GM23338 (cell line): ENCODE measurements around the gene REEP6. TPM values are rescaled to one million over a fixed set of nuclear protein-coding genes. Genes with fewer than 3 reads are reported as not detected.

ENCODE experiments used
- ATAC-seq: fragments of 200-7000 bp; cut with Tn5 transposase; 3 replicates; pipeline ENCODE4 v1.9.1; 2020
- DNase-seq: peaks from one replicate; pipeline ENCODE4 v3.0.0-alpha.2; 2015; ENCODE audit warnings: low spot score
- H2AFZ ChIP-seq: fragments of 200-600 bp; sonication (generic); 2 replicates; pipeline ENCODE4 v1.8.0; 2016; ENCODE audit warnings: antibody characterized with exemption, mild to moderate bottlenecking, moderate library complexity
- H3F3A ChIP-seq: fragments of 200-600 bp; sonication (generic); replicated peaks from 2 replicates; pipeline ENCODE4 v1.8.0; 2017; ENCODE audit warnings: antibody characterized with exemption, mixed run types, low read depth
- H3K27ac ChIP-seq: fragments of 200-600 bp; sonication (generic); 2 replicates; pipeline ENCODE4 v1.6.1; 2016; ENCODE audit warnings: low read depth
- H3K27me3 ChIP-seq: fragments of 200-600 bp; sonication (generic); 2 replicates; pipeline ENCODE4 v1.8.0; 2016; ENCODE audit warnings: mild to moderate bottlenecking, mixed run types, moderate library complexity; ENCODE audit not compliant: insufficient read depth
- H3K36me3 ChIP-seq: fragments of 200-600 bp; sonication (generic); 2 replicates; pipeline ENCODE4 v1.8.0; 2016; ENCODE audit warnings: mild to moderate bottlenecking; ENCODE audit not compliant: insufficient read depth
- H3K4me1 ChIP-seq: fragments of 200-600 bp; sonication (generic); 2 replicates; pipeline ENCODE4 v1.8.0; 2016; ENCODE audit warnings: mild to moderate bottlenecking, moderate library complexity; ENCODE audit not compliant: insufficient read depth
- H3K4me2 ChIP-seq: fragments of 200-600 bp; sonication (generic); 2 replicates; pipeline ENCODE4 v1.7.1; 2017; ENCODE audit warnings: mixed run types
- H3K4me3 ChIP-seq: fragments of 200-600 bp; sonication (generic); 2 replicates; pipeline ENCODE4 v1.6.1; 2016; ENCODE audit warnings: mixed run types
- H3K79me2 ChIP-seq: fragments of 200-600 bp; sonication (generic); replicated peaks from 2 replicates; pipeline ENCODE4 v1.8.0; 2017; ENCODE audit warnings: mild to moderate bottlenecking; ENCODE audit not compliant: insufficient read depth
- H3K9me2 ChIP-seq: fragments of 200-600 bp; sonication (generic); 2 replicates; pipeline ENCODE4 v1.8.0; 2017; ENCODE audit not compliant: insufficient read depth
- H4K20me1 ChIP-seq: fragments of 200-600 bp; sonication (generic); replicated peaks from 2 replicates; pipeline ENCODE4 v1.8.0; 2017; ENCODE audit warnings: mild to moderate bottlenecking; ENCODE audit not compliant: insufficient read depth
- H3K27ac Mint-ChIP-seq: 2 replicates; pipeline ENCODE4 v1.8.0; 2020; ENCODE audit warnings: inconsistent platforms, mild to moderate bottlenecking, moderate library complexity, mixed read lengths
- H3K27me3 Mint-ChIP-seq: 3 replicates; pipeline ENCODE4 v1.8.0; 2022; ENCODE audit warnings: low read depth, mild to moderate bottlenecking, moderate library complexity, mixed read lengths, inconsistent platforms; ENCODE audit not compliant: insufficient read depth, poor library complexity
- H3K36me3 Mint-ChIP-seq: 3 replicates; pipeline ENCODE4 v1.8.0; 2021; ENCODE audit warnings: low read depth, mild to moderate bottlenecking, inconsistent platforms, moderate library complexity, mixed read lengths
- H3K4me1 Mint-ChIP-seq: 3 replicates; pipeline ENCODE4 v1.8.0; 2020; ENCODE audit warnings: mild to moderate bottlenecking, inconsistent platforms, mixed read lengths
- H3K4me3 Mint-ChIP-seq: 3 replicates; pipeline ENCODE4 v1.8.0; 2021; ENCODE audit warnings: moderate library complexity, mild to moderate bottlenecking, inconsistent platforms, mixed read lengths
- H3K9me3 Mint-ChIP-seq: 3 replicates; pipeline ENCODE4 v1.8.0; 2020; ENCODE audit warnings: moderate library complexity, mild to moderate bottlenecking, inconsistent platforms, mixed read lengths
- CREB1 ChIP-seq: fragments of 250-450 bp; sonication (Bioruptor Pico); IDR thresholded peaks from 2 replicates; pipeline ENCODE4 v1.5.0; 2020; ENCODE audit warnings: low read depth, mild to moderate bottlenecking, moderate library complexity
- CTCF ChIP-seq, 2 experiments: fragments of 200-600 bp in 1 of 2; sonication (generic) in 1 of 2; conservative IDR thresholded peaks; 2 replicates each; pipeline versions ENCODE4 v1.5.1 to v1.6.1; 2016 to 2017; ENCODE audit warnings: antibody characterized with exemption in 2 of 2, low read depth in 2 of 2, mild to moderate bottlenecking in 2 of 2, moderate library complexity in 1 of 2
- ETS1 ChIP-seq: IDR thresholded peaks from 2 replicates; pipeline ENCODE4 v1.6.1; 2016; ENCODE audit warnings: antibody characterized with exemption
- EZH2 ChIP-seq: fragments of 200-600 bp; sonication (generic); IDR thresholded peaks from one replicate; pipeline ENCODE4 v1.8.0; 2017; ENCODE audit warnings: antibody characterized with exemption, mild to moderate bottlenecking, low read depth; ENCODE audit not compliant: unreplicated experiment
- EZH2phosphoT487 ChIP-seq: fragments of 200-600 bp; sonication (generic); IDR thresholded peaks from one replicate; pipeline ENCODE4 v1.8.1; 2018; ENCODE audit warnings: antibody characterized with exemption; ENCODE audit not compliant: unreplicated experiment
- NANOG ChIP-seq: IDR thresholded peaks from 2 replicates; pipeline ENCODE4 v1.6.1; 2016; ENCODE audit warnings: antibody characterized with exemption, borderline replicate concordance
- POLR2AphosphoS5 ChIP-seq: IDR thresholded peaks from 2 replicates; pipeline ENCODE4 v1.6.1; 2016; ENCODE audit warnings: antibody characterized with exemption, low read depth
- REST ChIP-seq: IDR thresholded peaks from one replicate; pipeline ENCODE4 v1.6.1; 2018; ENCODE audit warnings: antibody characterized with exemption; ENCODE audit not compliant: unreplicated experiment
- STAT1 ChIP-seq: IDR thresholded peaks from one replicate; pipeline ENCODE4 v1.6.1; 2016; ENCODE audit warnings: antibody characterized with exemption; ENCODE audit not compliant: unreplicated experiment
- ZNF114 ChIP-seq: fragments of 250-450 bp; sonication (Bioruptor Pico); IDR thresholded peaks from 2 replicates; pipeline ENCODE4 v1.5.0; 2020; ENCODE audit warnings: mild to moderate bottlenecking, moderate library complexity
- ZNF331 ChIP-seq: fragments of 250-450 bp; sonication (Bioruptor Pico); IDR thresholded peaks from 2 replicates; pipeline ENCODE4 v1.5.0; 2020; ENCODE audit warnings: low read depth, mild to moderate bottlenecking, moderate library complexity
- ZNF462 ChIP-seq: fragments of 250-450 bp; sonication (Bioruptor Pico); IDR thresholded peaks from 2 replicates; pipeline ENCODE4 v1.5.0; 2020; ENCODE audit warnings: mild to moderate bottlenecking, moderate library complexity
- polyA plus RNA-seq: library from polyadenylated mRNA; unstranded; fragments of >200 nt; fragmentation: Nextera tagmentation; extraction: Ambion mirVana; gene quantifications from 2 replicates; pipeline ENCODE4 v1.2.1, GENCODE V29; 2016
- total RNA-seq: library from RNA; depleted of rRNA; stranded (reverse); fragments of >200 nt; shearing (Covaris generic); gene quantifications from 2 replicates; pipeline ENCODE4 v1.2.3, GENCODE V29; 2014

The REEP6 gene
- total and polyA plus RNA-seq, 2 experiments from 2014 or later, result 15.2 to 20.0 TPM

GRCh38 chr19:1487576-1488281 is 3.3 kb upstream of the REEP6 start (continued):
- TF ChIP-seq ZNF462 (no peak), CREB1 (CRISPR knock-in tag) (no peak), STAT1 (no peak)

GRCh38 chr19:1488282-1488601 is 2.7 kb upstream of the REEP6 start:
- H3K4me3 Mint-ChIP-seq, result no peak overlapping the region
- Histone ChIP-seq H3K4me1 (0 out of 2 replicates have a peak, but pooled peaks cover 4% of the 10 kb centered on the region), H3K27me3 (peaks cover 14% of the 10 kb centered on the region), H3K79me2 (no peaks in the 10 kb centered on the region), H3K4me3 (no peak overlapping the region), H3F3A (no peaks in the 10 kb centered on the region), H4K20me1 (no peaks in the 10 kb centered on the region), H3K9me2 (no peaks in the 10 kb centered on the region), H3K27ac (no peak overlapping the region), H3K36me3 (no peaks in the 10 kb centered on the region), H3K4me2 (no peak overlapping the region), H2AFZ (no peak overlapping the region)
- ATAC-seq (no peak), DNase-seq (no peak)
- H3K36me3 Mint-ChIP-seq, result no peaks in the 10 kb centered on the region
- no peaks in the 10 kb centered on the region for H3K9me3 Mint-ChIP-seq
- H3K27ac Mint-ChIP-seq, result no peak overlapping the region
- H3K27me3 Mint-ChIP-seq, result peaks cover 16% of the 10 kb centered on the region
- TF ChIP-seq EZH2 (no peak), EZH2phosphoT487 (no peak), CTCF (conservative IDR thresholded peaks at IDR 0.05; ENCODE audit: low read depth in 2 of 2) (no peak), ETS1 (no peak), ZNF114 (no peak), POLR2AphosphoS5 (no peak), REST (no peak), ZNF331 (CRISPR knock-in tag) (no peak), NANOG (no peak), CREB1 (CRISPR knock-in tag) (no peak)
- H3K4me1 Mint-ChIP-seq, result peaks cover 6% of the 10 kb centered on the region
